SK-N-SH treated with all-trans-retinoic acid at 6 μM for 48 hours (cell line): ENCODE measurements around the gene MKRN2OS.

Experiments used
- ATAC-seq: fragments of 200-7000 bp; cut with Tn5 transposase; 3 replicates; pipeline ENCODE4 v1.9.1; 2020; ENCODE audit warnings: mild to moderate bottlenecking, moderate library complexity
- ARNTL ChIP-seq: fragments of 450-650 bp; formaldehyde crosslinking; IDR thresholded peaks from 2 replicates; pipeline ENCODE4 v1.5.0; 2020; ENCODE audit warnings: low read depth, mild to moderate bottlenecking, moderate library complexity, borderline replicate concordance
- CSDC2 ChIP-seq: fragments of 250-450 bp; sonication (Bioruptor Pico); IDR thresholded peaks from 2 replicates; pipeline ENCODE4 v1.5.0; 2020; ENCODE audit warnings: mild to moderate bottlenecking, moderate library complexity
- ESRRG ChIP-seq: fragments of 250-450 bp; sonication (Bioruptor Pico); IDR thresholded peaks from 2 replicates; pipeline ENCODE4 v1.6.1; 2021; ENCODE audit warnings: mild to moderate bottlenecking
- GLIS3 ChIP-seq: fragments of 250-450 bp; sonication (Bioruptor Pico); IDR thresholded peaks from 2 replicates; pipeline ENCODE4 v1.5.0; 2020; ENCODE audit warnings: mild to moderate bottlenecking, moderate library complexity
- ISL1 ChIP-seq: fragments of 250-450 bp; sonication (Bioruptor Pico); IDR thresholded peaks from 2 replicates; pipeline ENCODE4 v2.1.2; 2022; ENCODE audit warnings: mild to moderate bottlenecking, moderate library complexity
- OSR1 ChIP-seq: fragments of 250-450 bp; sonication (Bioruptor Pico); IDR thresholded peaks from 2 replicates; pipeline ENCODE4 v1.8.0; 2022; ENCODE audit warnings: moderate library complexity, mild to moderate bottlenecking, inconsistent platforms
- PATZ1 ChIP-seq: fragments of 250-450 bp; sonication (Bioruptor Pico); IDR thresholded peaks from 2 replicates; pipeline ENCODE4 v1.8.0; 2020; ENCODE audit warnings: mild to moderate bottlenecking, moderate library complexity, borderline replicate concordance
- POU6F1 ChIP-seq: fragments of 250-450 bp; sonication (Bioruptor Pico); IDR thresholded peaks from 2 replicates; pipeline ENCODE4 v1.8.0; 2021; ENCODE audit warnings: low read depth, mild to moderate bottlenecking, moderate library complexity, borderline replicate concordance
- PPARA ChIP-seq: fragments of 250-450 bp; sonication (Bioruptor Pico); IDR thresholded peaks from 2 replicates; pipeline ENCODE4 v1.5.0; 2020; ENCODE audit warnings: mild to moderate bottlenecking, borderline replicate concordance
- RARB ChIP-seq: fragments of 250-450 bp; sonication (Bioruptor Pico); IDR thresholded peaks from 2 replicates; pipeline ENCODE4 v1.8.0; 2021; ENCODE audit warnings: mild to moderate bottlenecking, moderate library complexity
- SNAI2 ChIP-seq: fragments of 250-450 bp; sonication (Bioruptor Pico); IDR thresholded peaks from 2 replicates; pipeline ENCODE4 v1.5.0; 2020; ENCODE audit warnings: mild to moderate bottlenecking, moderate library complexity
- TCF4 ChIP-seq: fragments of 250-450 bp; sonication (Bioruptor Pico); IDR thresholded peaks from 2 replicates; pipeline ENCODE4 v1.8.0; 2021; ENCODE audit warnings: mild to moderate bottlenecking, moderate library complexity, borderline replicate concordance
- TOX ChIP-seq: fragments of 250-450 bp; sonication (Bioruptor Pico); IDR thresholded peaks from 2 replicates; pipeline ENCODE4 v1.8.0; 2021; ENCODE audit warnings: mild to moderate bottlenecking, moderate library complexity, borderline replicate concordance
- ZC3H10 ChIP-seq: fragments of 250-450 bp; sonication (Bioruptor Pico); IDR thresholded peaks from 2 replicates; pipeline ENCODE4 v1.5.1; 2021; ENCODE audit warnings: mild to moderate bottlenecking, moderate library complexity
- ZFP3 ChIP-seq: fragments of 250-450 bp; sonication (Bioruptor Pico); IDR thresholded peaks from 2 replicates; pipeline ENCODE4 v1.5.0; 2020; ENCODE audit warnings: mild to moderate bottlenecking, moderate library complexity
- ZFP30 ChIP-seq: fragments of 450-650 bp; formaldehyde crosslinking; IDR thresholded peaks from 2 replicates; pipeline ENCODE4 v1.5.0; 2022; ENCODE audit warnings: mild to moderate bottlenecking, moderate library complexity
- ZNF70 ChIP-seq: fragments of 450-650 bp; formaldehyde crosslinking; IDR thresholded peaks from 2 replicates; pipeline ENCODE4 v1.5.0; 2020; ENCODE audit warnings: mild to moderate bottlenecking, moderate library complexity
- ZNF8 ChIP-seq: fragments of 450-650 bp; formaldehyde crosslinking; IDR thresholded peaks from 2 replicates; pipeline ENCODE4 v1.5.0; 2020; ENCODE audit warnings: mild to moderate bottlenecking, moderate library complexity
- TF ChIP-seq, protein P1 (sequence below): fragments of 250-450 bp; sonication (Bioruptor Pico); IDR thresholded peaks from 2 replicates; pipeline ENCODE4 v1.5.1; 2021; ENCODE audit warnings: mild to moderate bottlenecking, moderate library complexity
- TF ChIP-seq, protein P2 (sequence below): fragments of 250-450 bp; sonication (Bioruptor Pico); IDR thresholded peaks from 2 replicates; pipeline ENCODE4 v1.5.1; 2020; ENCODE audit warnings: low read depth, mild to moderate bottlenecking, moderate library complexity
- TF ChIP-seq, protein P3 (sequence below): fragments of 250-450 bp; sonication (Bioruptor Pico); IDR thresholded peaks from 2 replicates; pipeline ENCODE4 v1.5.0; 2020; ENCODE audit warnings: mild to moderate bottlenecking, moderate library complexity

MKRN2OS gene

GRCh38 chr3:12585181-12585580, 39.9 kb upstream of the MKRN2OS start:
- TF ChIP-seq ARNTL (CRISPR knock-in tag) (no peak), ZNF8 (CRISPR knock-in tag) (no peak), ZNF70 (CRISPR knock-in tag) (no peak), POU6F1 (CRISPR knock-in tag) (no peak), CSDC2 (CRISPR knock-in tag) (no peak), ZC3H10 (CRISPR knock-in tag) (no peak), RARB (CRISPR knock-in tag) (no peak), TCF4 (CRISPR knock-in tag) (no peak), SNAI2 (CRISPR knock-in tag) (no peak)
- TF ChIP-seq, all 23 proteins: peak for 0
- ATAC-seq, result no peak

- TF ChIP-seq TCF4 (CRISPR knock-in tag) (no peak), RARB (CRISPR knock-in tag) (no peak)
- no peak for ATAC-seq
These were observed 38.8 kb upstream of the MKRN2OS start for GRCh38 chr3:12584083-12584482.

- ATAC-seq, result no peak
- TF ChIP-seq, protein P1, sequence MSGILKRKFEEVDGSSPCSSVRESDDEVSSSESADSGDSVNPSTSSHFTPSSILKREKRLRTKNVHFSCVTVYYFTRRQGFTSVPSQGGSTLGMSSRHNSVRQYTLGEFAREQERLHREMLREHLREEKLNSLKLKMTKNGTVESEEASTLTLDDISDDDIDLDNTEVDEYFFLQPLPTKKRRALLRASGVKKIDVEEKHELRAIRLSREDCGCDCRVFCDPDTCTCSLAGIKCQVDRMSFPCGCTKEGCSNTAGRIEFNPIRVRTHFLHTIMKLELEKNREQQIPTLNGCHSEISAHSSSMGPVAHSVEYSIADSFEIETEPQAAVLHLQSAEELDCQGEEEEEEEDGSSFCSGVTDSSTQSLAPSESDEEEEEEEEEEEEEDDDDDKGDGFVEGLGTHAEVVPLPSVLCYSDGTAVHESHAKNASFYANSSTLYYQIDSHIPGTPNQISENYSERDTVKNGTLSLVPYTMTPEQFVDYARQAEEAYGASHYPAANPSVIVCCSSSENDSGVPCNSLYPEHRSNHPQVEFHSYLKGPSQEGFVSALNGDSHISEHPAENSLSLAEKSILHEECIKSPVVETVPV (CRISPR knock-in tag), result no peak
- no peak for TF ChIP-seq ZC3H10 (CRISPR knock-in tag)
- no peak for TF ChIP-seq PATZ1 (CRISPR knock-in tag)
These were observed 38.0 kb upstream of the MKRN2OS start for GRCh38 chr3:12583280-12583679.

GRCh38 chr3:12582730-12583129, 37.4 kb upstream of the MKRN2OS start:
- ATAC-seq, result no peak
- TF ChIP-seq TCF4 (CRISPR knock-in tag), result no peak
- TF ChIP-seq ISL1, result no peak
- TF ChIP-seq, protein P1 (CRISPR knock-in tag), result no peak
- TF ChIP-seq RARB (CRISPR knock-in tag), result no peak
- TF ChIP-seq, protein P2, sequence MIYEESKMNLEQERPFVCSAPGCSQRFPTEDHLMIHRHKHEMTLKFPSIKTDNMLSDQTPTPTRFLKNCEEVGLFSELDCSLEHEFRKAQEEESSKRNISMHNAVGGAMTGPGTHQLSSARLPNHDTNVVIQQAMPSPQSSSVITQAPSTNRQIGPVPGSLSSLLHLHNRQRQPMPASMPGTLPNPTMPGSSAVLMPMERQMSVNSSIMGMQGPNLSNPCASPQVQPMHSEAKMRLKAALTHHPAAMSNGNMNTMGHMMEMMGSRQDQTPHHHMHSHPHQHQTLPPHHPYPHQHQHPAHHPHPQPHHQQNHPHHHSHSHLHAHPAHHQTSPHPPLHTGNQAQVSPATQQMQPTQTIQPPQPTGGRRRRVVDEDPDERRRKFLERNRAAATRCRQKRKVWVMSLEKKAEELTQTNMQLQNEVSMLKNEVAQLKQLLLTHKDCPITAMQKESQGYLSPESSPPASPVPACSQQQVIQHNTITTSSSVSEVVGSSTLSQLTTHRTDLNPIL (CRISPR knock-in tag), result no peak
- TF ChIP-seq TOX (CRISPR knock-in tag), result no peak
- no peak for TF ChIP-seq ZNF70 (CRISPR knock-in tag)
- TF ChIP-seq, protein P3, sequence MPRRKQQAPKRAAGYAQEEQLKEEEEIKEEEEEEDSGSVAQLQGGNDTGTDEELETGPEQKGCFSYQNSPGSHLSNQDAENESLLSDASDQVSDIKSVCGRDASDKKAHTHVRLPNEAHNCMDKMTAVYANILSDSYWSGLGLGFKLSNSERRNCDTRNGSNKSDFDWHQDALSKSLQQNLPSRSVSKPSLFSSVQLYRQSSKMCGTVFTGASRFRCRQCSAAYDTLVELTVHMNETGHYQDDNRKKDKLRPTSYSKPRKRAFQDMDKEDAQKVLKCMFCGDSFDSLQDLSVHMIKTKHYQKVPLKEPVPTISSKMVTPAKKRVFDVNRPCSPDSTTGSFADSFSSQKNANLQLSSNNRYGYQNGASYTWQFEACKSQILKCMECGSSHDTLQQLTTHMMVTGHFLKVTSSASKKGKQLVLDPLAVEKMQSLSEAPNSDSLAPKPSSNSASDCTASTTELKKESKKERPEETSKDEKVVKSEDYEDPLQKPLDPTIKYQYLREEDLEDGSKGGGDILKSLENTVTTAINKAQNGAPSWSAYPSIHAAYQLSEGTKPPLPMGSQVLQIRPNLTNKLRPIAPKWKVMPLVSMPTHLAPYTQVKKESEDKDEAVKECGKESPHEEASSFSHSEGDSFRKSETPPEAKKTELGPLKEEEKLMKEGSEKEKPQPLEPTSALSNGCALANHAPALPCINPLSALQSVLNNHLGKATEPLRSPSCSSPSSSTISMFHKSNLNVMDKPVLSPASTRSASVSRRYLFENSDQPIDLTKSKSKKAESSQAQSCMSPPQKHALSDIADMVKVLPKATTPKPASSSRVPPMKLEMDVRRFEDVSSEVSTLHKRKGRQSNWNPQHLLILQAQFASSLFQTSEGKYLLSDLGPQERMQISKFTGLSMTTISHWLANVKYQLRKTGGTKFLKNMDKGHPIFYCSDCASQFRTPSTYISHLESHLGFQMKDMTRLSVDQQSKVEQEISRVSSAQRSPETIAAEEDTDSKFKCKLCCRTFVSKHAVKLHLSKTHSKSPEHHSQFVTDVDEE (CRISPR knock-in tag), result no peak
- TF ChIP-seq ZNF8 (CRISPR knock-in tag), result no peak
- TF ChIP-seq ARNTL (CRISPR knock-in tag), result no peak
- TF ChIP-seq POU6F1 (CRISPR knock-in tag), result no peak
- no peak for TF ChIP-seq ZC3H10 (CRISPR knock-in tag)
- TF ChIP-seq ZFP3 (CRISPR knock-in tag), result no peak
- TF ChIP-seq PATZ1 (CRISPR knock-in tag), result no peak
- TF ChIP-seq ZFP30 (CRISPR knock-in tag), result no peak
- TF ChIP-seq ESRRG, result no peak
- TF ChIP-seq GLIS3, result no peak
- TF ChIP-seq OSR1 (CRISPR knock-in tag), result no peak
- TF ChIP-seq PPARA, result no peak
